DMS 273 (cell line): ENCODE results near the gene PLPP7.

Experiments used
- DNase-seq: peaks from one replicate; lab custom pipeline; 2025; ENCODE audit not compliant: unreplicated experiment; lab: John Stamatoyannopoulos, UW

The PLPP7 gene

DNA sequence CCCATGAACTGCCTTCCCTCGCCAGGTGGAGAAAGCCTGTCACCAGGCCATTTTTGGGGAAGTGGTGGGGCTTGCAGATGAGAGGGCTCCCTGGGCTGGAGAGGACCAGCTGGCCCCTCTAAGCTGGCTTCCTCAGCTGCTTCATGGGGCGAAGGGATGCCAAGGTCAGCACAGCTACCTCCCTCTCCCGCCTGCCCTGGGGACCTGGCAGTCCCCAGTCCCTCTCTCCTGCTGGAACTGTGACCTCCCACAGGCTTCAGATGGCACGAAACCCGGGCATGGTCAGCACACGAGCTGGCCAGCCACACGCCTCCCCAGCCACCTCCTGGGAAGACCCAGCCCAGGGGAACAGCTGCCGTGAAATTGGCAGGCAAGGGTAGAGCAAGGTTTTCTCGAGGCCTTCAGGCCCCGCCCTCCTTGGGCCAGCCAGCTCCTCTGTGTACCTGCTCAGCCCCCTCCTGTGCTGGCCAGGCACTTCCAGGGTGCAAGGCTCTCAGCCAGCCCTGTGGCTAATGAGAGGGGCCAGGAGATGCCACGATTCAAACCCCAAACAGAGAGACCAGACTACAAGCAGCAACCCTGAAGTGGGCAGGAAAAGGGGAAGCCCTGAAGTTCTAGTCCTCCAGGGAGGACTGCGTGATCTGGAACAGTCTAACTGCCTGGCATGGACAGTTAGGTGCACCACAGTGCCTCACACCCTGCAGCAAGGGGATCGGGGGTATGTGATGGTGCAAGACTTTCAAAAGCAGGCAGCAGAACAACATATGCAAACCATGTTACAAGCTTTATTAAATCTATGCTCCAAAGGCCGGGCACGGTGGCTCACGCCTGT lies 12.9 kb downstream of the PLPP7 start:
- peak; percentile 74 for DNase-seq

DNA sequence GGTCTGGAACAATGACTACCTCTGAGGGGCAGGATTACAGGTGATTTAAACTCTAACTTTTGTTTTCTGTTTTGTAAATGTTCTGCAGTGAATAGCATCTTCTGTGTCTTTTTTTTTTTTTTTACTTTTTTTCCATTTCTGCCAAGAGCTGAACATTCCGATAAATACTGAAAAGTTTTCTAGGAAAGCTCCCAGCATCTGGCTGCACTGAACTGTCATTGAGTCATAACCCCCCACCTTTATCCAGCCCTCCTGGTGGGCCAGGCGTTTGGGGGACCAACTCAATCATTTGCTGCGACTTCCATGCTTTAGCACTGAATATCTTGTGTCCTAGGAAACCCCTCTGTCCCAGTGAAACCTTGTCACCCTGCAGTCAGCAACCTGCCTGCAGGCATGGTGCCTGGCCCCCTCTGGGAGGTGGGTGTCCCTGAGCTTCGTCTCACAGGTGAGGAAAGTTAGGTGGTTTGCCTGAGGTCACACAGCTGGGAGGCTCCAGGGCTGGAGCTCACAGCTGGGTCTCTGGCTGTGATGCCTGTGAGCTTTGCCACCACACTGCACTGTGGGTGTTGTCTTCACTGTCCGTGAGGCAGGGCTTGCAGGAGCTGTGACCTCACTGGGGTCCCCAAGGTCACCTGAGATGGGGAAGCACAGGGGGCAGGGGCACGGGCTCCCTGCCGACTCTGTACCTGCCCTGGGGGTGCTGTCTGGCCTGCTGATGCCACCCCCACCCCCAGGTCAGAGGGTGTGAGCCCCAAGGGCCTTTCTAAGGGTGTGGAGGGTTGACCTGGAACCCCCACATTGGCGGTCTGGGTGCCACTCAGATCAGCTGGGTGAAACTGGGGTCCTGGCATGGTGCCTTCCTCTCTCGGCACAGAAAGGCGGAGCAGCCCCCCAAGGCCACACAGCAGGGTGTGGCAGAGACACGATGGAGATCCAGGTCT lies 14.1 kb downstream of the PLPP7 start:
- no peak for DNase-seq

DNA sequence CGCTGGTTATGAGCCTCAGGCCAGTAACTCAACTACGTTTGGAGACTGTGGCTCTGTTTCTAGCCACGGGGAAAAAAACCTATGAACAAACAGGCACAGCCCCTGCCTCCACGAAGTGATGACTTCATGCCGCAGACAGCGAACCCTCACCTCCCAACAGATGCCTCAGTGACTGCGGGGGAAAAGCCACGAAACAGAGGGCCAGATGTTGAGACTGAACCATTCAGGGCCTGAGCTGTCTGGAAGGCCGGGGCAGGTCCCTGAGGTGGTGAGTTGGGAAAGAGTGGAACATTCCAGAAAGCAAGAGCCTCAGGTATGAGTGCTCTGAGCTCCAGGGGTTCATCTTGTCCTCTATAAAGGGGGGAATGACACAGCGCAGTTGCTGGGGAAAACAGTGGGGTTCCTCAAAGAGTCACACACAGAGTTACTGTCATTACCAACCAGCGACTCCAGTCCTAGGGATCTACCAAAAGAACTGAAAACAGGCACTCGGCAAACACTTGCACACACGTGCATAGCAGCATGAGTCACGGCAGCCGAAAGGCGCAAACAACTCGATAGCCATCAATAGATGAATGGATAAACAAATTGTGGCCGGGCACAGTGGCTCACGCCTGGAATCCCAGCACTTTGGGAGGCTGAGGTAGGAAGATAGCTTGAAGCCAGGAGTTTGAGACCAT lies 15.3 kb downstream of the PLPP7 start:
- peak; percentile 77 for DNase-seq

DNA sequence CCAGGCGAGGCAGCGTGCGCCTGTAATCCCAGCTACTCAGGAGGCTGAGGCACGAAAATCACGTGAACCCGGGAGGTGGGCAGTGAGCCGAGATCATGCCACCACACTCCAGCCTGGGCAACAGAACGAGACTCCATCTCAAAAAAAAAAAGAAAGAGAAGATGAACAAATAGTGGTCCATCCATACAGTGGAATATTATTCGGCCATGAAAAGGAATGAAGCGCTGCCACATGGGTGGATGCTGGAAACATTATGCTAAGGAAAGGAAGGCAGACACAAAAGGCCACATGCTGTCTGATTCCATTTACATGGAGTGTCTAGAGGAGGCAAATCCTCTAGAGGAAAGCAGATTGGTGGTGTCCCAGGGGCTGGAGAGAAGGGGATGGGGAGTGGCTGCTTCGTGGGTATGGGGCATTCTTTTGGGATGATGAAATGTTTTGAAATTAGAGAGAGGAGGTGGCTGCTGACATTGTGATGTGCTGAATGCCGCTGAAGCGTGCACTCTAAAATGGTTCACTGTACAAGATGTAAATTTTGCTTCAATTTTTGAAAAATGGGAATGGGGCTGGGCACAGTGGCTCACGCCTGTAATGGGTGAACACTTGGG lies 17.0 kb downstream of the PLPP7 start:
- DNase-seq = no peak

DNA sequence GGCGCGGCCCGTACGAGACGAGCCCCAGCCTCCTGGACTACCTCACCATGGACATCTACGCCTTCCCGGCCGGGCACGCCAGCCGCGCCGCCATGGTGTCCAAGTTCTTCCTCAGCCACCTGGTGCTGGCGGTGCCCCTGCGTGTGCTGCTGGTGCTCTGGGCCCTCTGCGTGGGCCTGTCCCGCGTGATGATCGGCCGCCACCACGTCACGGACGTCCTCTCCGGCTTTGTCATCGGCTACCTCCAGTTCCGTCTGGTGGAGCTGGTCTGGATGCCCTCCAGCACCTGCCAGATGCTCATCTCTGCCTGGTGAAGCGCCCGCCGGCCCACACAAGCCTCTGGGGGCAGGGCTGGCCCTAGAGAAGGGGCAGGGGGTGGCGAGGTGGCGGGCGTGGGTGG lies 18.5 kb downstream of the PLPP7 start:
- DNase-seq = peak; percentile 65

DNA sequence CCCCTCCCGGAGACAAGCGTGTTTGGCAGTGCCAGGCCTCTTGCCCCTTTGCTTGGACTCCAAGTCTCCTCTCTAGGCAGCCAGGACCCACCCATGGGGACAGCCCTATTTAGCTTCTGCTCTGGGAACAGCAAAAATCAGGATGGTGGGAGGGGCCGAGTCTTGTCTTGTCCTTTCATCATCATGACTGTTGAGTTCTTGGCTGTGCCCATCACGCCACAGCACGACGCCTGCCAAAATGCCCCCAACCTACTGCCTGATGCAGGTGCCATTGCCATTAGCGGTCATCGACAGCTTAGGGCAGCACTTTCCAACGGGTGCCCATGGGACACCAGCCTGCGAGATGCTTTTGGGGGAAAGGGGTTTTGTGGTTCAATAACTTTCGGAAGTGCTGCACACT lies 18.9 kb downstream of the PLPP7 start:
- DNase-seq = no peak

DNA sequence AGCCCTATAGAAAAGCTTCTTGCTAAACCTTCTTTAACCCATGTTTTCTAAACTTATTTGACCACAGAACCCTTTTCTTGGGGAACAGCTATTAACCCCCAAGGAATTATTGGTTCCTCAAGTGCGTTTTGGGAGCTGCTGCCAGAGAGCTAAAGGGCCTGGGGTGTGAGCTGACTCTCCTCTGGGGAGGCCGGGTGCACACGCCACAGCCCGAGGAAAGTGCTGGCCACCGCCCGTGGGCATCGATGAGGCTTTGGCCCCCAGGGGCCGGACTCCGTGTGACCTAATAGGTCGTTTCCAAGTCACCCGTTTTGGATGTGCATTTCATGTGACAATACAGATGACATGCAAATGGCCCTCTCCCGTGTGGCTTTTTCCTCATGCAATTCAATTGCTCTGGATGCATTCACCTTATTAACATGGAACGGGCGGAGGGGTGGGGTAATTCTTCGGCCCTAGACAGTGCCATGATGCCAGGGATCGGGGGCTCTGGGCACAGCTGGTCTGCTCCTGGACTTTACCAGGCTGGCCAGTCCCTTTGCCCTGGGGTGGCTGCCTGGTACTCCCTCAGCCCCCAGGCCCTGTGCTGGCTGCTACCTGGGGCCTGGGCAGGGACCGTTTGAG lies 19.5 kb downstream of the PLPP7 start:
- DNase-seq = no peak

DNA sequence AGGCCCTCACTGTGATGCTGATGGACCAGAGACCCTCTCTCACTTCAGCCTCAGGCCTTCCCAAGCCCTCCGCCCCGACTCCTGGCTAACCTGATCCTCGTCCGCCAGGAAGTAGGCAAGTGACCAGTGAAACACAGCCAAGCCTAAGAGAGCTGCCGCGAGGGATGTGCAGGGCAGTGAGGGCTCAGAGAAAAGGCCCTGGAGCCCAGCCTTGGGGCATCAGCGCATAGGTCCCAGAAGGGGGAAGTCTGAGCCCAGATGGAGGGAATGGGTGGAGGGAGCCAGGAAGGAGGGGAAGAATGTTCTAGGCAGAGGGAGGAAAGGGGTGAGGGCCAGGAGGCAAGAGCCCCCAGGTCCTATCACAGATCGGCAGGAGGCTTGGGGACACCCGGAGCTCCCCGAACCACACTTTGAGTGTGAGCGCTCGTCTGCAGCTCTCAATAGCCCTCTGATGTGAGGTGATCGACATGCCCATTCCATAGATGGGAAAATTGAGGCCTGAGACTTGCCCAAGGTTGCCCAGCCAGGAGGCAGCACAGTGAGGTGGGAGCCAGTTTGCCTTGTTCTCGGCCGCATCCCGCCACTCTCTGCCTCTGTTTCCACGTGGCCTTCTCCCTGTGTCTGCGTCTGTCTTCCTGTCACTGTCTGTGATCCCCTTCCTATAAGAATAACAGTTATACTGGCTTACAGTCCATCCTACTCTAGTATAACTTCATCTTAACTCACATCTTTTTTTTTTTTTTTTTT lies 20.2 kb downstream of the PLPP7 start:
- no peak for DNase-seq

DNA sequence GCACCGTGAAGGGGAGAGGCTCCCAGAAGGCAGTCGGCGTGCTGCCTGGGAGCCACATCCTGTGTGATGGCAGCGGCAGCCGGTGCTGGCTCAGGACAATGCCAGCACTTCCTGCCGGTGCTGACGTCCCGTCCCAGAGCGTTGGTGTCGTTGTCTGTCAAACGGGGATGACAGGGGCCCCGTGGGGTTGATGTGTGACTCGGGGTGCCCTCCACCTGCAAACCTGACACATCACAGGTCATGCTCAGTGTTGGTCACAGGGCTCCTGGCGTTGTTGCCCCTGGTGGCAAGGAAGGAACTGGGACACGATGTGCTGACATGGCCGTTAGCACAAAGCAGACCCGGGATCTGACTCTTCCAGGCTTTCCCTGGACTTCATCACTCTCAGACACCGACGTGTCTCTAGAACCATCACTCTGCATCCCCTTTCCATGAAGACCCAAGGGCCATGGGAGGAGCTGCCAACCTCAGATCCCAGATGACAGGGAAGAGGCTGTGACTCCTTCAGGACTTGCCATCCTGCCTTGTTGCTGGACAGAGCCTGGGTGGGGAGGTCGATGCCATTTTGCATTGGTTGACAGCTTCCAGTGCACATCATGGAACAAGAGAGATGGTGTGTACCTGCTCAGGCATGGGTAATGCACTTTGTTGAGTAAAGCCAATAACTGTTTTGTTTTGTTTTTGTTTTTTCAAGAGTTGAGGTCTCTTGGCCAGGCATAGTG lies 21.5 kb downstream of the PLPP7 start:
- no peak for DNase-seq

DNA sequence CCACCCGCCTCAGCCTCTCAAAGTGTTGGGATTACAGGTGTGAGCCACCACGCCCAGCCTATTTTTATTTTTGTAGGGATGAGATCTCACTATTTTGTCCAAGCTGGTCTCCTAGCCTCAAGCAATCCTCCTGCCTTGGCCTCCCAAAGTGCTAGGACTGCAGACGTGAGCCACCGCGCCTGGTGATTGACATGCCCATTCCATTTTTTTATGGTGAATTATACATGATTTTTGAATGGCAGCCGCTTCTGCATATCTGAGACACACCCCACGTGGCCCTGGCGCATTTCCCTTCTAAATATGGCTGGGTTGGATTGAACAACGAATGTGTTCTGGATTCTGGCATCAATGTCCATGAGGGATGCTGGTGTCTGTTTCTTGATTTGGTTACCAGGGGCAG lies 22.7 kb downstream of the PLPP7 start:
- DNase-seq = no peak

DNA sequence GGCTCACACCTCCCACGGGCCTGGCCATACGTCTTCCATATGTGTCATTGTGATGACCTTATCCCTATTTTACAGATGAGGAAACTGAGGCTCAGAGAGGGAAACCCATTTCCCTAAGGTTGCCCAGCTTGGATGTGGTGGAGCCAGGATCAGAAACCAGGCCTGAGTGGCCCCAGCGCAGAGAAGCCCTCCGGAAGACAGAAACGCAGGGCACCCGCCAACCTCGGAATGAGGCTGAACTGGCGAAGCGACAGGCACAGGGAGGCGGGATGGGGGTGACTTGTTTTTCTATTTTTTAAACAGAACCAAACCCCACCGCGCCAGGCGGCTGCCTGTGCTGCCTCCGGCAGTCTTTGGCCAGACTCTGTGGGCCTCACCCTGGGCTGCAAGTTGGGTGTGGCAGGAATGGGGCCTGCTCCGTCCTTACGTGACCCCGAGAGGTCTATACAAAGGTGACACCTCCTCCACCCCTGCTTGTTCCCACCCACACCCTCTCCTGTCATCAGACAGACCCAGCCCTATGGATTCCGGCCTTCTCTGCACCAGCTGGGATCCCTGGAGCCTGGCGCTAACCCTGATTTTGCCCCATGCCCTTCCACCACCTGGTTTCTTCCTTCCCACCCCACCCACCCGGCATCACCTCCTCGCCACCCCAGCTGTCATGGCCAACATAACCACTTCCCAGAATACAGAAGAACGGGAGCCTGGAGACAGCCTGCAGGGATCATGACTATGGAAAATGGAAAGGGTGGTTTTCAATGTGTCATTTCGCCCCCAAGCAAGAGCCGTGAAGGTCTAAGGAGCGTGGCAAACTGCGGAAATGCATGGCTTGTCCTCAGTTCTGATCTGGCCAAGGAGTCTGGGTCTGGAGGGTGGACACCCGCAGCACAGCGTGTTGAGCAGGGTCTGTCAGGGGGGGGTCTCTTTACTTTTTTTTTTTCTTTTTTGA lies 23.6 kb downstream of the PLPP7 start:
- DNase-seq = peak; percentile 89

DNA sequence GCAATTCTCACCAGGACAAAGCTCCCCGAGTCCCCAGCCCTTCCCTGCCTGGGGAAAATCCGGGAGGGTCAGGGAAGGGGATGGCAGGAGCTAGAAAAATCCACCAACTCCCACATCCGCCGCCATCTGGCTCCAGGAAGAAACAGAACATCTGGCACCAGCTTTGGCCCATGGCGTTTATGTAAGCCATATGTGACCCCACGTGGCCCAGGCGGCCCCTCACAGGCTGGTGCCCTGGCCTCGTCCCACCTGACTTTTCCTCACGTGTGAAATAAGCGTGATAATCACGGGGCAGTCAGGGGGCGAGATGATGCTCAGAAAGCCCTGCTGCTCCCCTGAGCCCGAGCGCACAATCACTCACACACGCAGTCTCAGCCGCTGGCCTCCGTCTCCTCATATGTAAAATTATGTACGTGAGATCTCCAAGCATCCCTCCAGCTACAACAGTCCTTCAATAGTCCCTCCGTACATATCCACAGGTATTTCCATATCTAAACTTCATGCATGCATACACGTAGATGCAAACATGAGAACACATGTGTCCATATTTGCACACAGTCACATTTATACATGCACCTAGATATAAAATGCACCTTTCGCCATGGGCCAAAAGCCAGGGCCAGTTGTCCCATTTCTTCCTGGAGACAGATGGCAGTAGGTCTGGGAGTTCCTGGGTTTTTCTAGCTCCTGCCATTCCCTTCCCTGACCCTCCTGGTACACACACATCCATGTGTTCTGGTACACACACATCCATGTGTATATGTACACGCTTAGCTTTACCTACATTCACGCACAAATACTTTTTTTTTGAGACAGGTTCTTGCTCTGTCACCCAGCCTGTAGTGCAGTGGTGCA lies 28.9 kb downstream of the PLPP7 start:
- DNase-seq = peak; percentile 98

DNA sequence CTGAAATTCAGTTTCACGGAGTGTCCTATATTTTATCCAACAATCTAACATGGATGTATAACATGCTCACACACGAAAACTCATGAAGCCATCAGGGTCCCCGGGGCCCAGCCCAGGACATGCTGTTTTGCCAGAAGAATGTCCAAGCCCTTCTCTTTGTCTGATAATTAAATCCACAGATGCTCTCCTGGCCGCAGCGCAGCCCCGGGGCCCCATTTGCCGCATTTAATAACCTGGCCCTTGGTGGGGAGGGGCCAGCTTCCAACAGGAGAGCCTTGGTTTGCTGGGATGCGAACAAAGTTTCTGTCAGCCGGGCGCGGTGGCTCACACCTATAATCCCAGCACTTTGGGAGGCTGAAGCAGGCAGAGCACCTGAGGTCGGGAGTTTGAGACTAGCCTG lies 30.0 kb downstream of the PLPP7 start:
- DNase-seq = peak; percentile 68

DNA sequence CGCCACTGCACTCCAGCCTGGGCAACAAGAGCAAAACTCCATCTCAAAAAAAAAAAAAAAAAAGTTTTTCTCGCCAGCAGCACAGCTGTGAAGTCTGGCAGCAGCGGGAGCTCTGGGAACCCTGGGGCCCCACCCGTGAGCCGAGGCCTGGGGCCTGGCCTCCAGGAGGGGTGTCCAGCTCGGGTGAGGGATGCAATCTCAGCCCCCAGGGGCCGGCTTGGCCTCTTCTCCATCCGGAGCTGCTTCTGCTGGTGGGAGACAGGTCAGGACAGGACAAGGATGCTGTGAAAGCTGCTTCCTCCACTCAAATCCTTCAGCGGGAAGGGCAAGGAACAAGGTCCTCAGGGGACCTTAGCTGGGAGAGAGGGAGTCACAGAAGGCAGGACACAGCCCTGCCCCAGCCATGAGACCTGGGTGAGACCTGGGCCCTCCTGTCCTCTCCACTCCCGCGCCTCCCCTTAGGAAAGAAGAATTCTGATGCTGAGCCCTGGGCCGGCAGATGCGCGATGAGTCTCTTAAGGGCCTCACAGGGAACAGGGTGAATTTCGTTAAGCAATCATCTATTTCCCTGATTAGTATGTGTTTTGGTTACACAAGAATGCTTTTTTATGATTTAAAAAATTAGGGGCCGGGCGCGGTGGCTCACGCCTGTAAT lies 30.6 kb downstream of the PLPP7 start:
- DNase-seq = peak; percentile 68

DNA sequence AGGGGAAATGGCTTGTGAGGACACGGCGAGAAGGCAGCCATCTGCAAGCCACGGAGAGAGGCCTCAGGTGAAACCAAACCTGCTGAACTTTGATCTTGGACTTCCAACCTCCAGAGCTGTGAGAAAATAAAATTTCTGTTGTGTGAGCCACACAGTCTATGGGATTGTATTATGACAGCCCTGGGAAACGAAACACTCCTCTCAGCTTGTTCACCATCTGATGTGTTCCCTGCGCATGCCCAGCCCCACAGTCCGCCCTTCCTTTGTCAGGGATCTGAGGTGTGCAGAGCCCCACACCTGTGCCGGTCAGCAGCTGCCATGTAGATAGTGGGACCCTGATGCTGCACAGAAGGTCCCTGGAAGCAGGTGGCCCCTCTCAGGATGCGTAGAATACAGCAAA lies 34.1 kb downstream of the PLPP7 start:
- no peak for DNase-seq

DNA sequence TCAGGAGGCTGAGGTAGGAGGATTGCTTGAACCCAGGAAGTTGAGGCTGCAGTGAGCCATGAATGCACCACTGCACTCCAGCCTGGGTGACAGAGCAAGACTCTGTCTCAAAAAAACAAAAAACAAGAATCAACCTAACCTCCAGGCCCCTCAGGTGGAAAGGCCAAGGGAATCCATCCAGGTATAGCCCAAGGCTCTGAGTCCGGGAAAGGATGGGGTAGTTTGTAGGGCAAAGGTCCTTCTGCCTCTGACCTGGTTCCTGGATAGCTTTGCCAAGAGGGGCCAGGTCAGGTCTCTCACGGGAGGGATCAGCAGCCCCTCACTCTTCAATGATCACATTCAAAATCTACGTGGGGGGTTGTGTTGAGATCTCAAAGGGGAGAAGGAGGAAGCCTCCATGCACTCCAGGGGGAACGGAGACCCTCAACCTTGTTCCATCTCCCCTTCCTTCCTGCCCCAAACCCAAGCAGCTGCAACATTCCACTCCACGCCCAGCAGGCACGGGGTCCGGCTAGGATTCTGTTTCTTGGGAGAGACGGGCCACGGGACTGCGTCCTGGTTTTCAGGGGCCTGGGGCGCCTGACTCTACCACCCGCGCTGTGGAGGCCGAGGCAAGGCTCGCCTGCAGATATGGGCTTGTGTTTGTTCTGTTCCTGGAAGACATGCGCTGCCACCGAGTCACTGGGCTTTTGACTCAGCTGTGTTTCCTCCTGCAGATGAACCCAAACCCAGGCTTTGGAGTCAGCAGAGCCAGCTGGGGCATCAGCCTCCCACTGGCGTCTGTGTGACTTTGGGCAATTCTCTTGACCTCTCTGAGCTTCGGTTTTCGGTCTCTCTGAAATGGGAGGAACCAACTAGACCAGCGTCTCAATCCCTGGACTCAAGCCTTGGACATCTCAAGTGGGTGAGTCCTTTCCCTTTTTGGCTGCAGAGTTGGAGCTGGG lies 35.5 kb downstream of the PLPP7 start:
- DNase-seq = no peak
